RWPE2 (cell line): Measurements from ENCODE around the gene EPB41L2.

Experiments
- ATAC-seq: fragments of 200-7000 bp; cut with Tn5 transposase; 3 replicates; pipeline ENCODE4 v1.9.1; 2021; ENCODE audit warnings: low read depth
- DNase-seq: peaks from one replicate; pipeline ENCODE4 v3.0.0-alpha.2; 2020; ENCODE audit warnings: low spot score
- H3K27ac ChIP-seq: fragments of 450-650 bp; 2 replicates; pipeline ENCODE4 v1.5.1; 2017; ENCODE audit warnings: mild to moderate bottlenecking; ENCODE audit not compliant: poor library complexity, severe bottlenecking
- H3K27me3 ChIP-seq: fragments of 250-450 bp; sonication (Bioruptor Pico); 2 replicates; pipeline ENCODE4 v1.5.1; 2021; ENCODE audit warnings: mild to moderate bottlenecking, moderate library complexity; ENCODE audit not compliant: insufficient read depth, poor library complexity, severe bottlenecking
- H3K36me3 ChIP-seq: fragments of 250-450 bp; sonication (Bioruptor Pico); 2 replicates; pipeline ENCODE4 v1.5.1; 2020; ENCODE audit warnings: low read depth, mild to moderate bottlenecking, moderate library complexity
- H3K4me1 ChIP-seq: fragments of 250-450 bp; sonication (Bioruptor Pico); 2 replicates; pipeline ENCODE4 v1.5.1; 2021; ENCODE audit warnings: mild to moderate bottlenecking, moderate library complexity; ENCODE audit not compliant: insufficient read depth, poor library complexity, severe bottlenecking
- H3K4me3 ChIP-seq: fragments of 250-450 bp; sonication (Bioruptor Pico); 2 replicates; pipeline ENCODE4 v1.5.1; 2021; ENCODE audit warnings: mild to moderate bottlenecking, moderate library complexity; ENCODE audit not compliant: severe bottlenecking
- H3K9me3 ChIP-seq: fragments of 250-450 bp; sonication (Bioruptor Pico); 2 replicates; pipeline ENCODE4 v1.5.1; 2021; ENCODE audit warnings: mild to moderate bottlenecking, moderate library complexity; ENCODE audit not compliant: severe bottlenecking
- CTCF ChIP-seq: fragments of 450-650 bp; IDR thresholded peaks from one replicate; pipeline ENCODE4 v1.5.1; 2017; ENCODE audit warnings: mild to moderate bottlenecking, moderate library complexity; ENCODE audit not compliant: poor library complexity, severe bottlenecking

The EPB41L2 gene

DNA sequence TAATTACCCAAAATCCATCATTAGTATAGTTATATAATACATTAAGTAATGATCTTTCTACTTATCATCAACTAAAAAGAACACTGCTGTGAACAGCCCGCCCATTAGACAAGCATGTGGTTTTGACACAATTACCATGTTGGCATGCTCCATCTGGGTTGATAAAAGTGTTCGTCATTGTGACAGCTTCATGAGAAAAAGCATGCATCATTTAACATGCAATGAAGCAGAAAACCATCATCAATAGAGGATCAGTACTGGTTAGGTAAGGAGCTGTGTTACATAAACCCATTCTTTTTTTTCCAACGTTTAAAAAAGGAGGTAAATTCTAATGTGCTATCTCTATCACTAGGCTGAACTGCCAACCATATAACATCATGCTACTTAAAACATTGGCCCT is 101.9 kb downstream of the EPB41L2 start:
- H3K4me1 ChIP-seq = no peaks in the 10 kb centered on the region
- DNase-seq (no peak), ATAC-seq (no peak)
- H3K27ac ChIP-seq = no peak overlapping the region
- H3K4me3 ChIP-seq = no peak overlapping the region
- H3K27me3 ChIP-seq = no peaks in the 10 kb centered on the region
- no peak for TF ChIP-seq CTCF
- no peaks in the 10 kb centered on the region for H3K36me3 ChIP-seq
- no peaks in the 10 kb centered on the region for H3K9me3 ChIP-seq

DNA sequence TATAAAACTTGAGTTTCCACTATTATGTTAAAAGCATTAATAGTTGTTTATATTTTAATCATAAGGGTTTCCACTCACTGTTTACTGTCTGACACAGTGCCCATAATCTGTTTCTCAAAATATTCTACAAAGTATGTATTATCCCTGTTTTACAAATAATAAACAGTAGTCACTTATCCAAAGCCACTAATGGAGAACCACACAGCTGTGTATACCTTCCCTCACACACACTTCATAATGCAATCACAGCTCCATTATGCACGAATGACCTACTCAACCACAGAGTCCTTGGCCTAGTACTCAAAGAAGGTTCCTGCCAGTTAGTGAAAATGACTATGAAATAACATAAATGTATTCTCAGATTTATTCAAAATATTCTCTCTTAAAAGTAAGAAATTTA is 103.1 kb downstream of the EPB41L2 start:
- Histone ChIP-seq H3K36me3 (no peaks in the 10 kb centered on the region), H3K4me1 (no peaks in the 10 kb centered on the region), H3K4me3 (no peak overlapping the region), H3K27me3 (no peaks in the 10 kb centered on the region), H3K9me3 (no peaks in the 10 kb centered on the region), H3K27ac (no peak overlapping the region)
- no peak for TF ChIP-seq CTCF
- ATAC-seq (no peak), DNase-seq (no peak)

- no peaks in the 10 kb centered on the region for H3K4me1 ChIP-seq
- H3K9me3 ChIP-seq = no peaks in the 10 kb centered on the region
- H3K4me3 ChIP-seq = no peak overlapping the region
- ATAC-seq = no peak
- no peaks in the 10 kb centered on the region for H3K36me3 ChIP-seq
- H3K27me3 ChIP-seq = no peaks in the 10 kb centered on the region
- no peak for TF ChIP-seq CTCF
- no peak overlapping the region for H3K27ac ChIP-seq
- DNase-seq = no peak
Measured at GRCh38 chr6:130958468-130958867, 104.6 kb downstream of the EPB41L2 start.

- Histone ChIP-seq H3K4me1 (no peaks in the 10 kb centered on the region), H3K27me3 (no peaks in the 10 kb centered on the region), H3K4me3 (no peak overlapping the region), H3K36me3 (no peaks in the 10 kb centered on the region), H3K9me3 (no peaks in the 10 kb centered on the region), H3K27ac (no peak overlapping the region)
- no peak for TF ChIP-seq CTCF
- ATAC-seq (no peak), DNase-seq (no peak)
Measured at GRCh38 chr6:130955755-130956154, 107.3 kb downstream of the EPB41L2 start.

- Histone ChIP-seq H3K4me3 (no peak overlapping the region), H3K27me3 (no peaks in the 10 kb centered on the region), H3K27ac (no peak overlapping the region), H3K36me3 (no peaks in the 10 kb centered on the region), H3K9me3 (no peaks in the 10 kb centered on the region), H3K4me1 (peaks cover 7% of the 10 kb centered on the region)
- ATAC-seq (no peak), DNase-seq (no peak)
- TF ChIP-seq CTCF = no peak
Measured at GRCh38 chr6:130949553-130949952, 113.5 kb downstream of the EPB41L2 start.
